Body of pancreas (tissue), 4 donors: ENCODE results near the gene TAF4B. TPM values are rescaled to one million over a fixed set of nuclear protein-coding genes. Genes with fewer than 3 reads are reported as not detected.

Experiments
- ATAC-seq: fragments of 150-250 bp; one replicate; pipeline ENCODE4 v1.9.1; 2016
- DNase-seq, 4 donors: peaks; one replicate each; pipeline ENCODE4 v3.0.0-alpha.2; 2019
- H3K27ac ChIP-seq, 4 donors: fragments of 200-600 bp; sonication (generic); 1 replicate in 3 of 4; 2 replicates in 1 of 4; pipeline versions ENCODE4 v1.5.1 to v1.6.1; 2016 to 2019; ENCODE audit warnings: mild to moderate bottlenecking in 1 of 4, mixed read lengths in 1 of 4, moderate library complexity in 1 of 4
- H3K27me3 ChIP-seq, 2 donors: fragments of 200-600 bp; sonication (generic); one replicate each; pipeline ENCODE4 v1.6.0; 2016; ENCODE audit warnings: mild to moderate bottlenecking in 1 of 2
- H3K36me3 ChIP-seq, 2 donors: fragments of 200-600 bp; sonication (generic); replicated peaks in 1 of 2; 2 replicates each; pipeline ENCODE4 v1.5.1; 2016; ENCODE audit warnings: low read depth in 2 of 2; ENCODE audit not compliant: insufficient read depth in 1 of 2
- H3K4me1 ChIP-seq: fragments of 200-600 bp; sonication (generic); one replicate; pipeline ENCODE4 v1.6.0; 2016
- H3K4me3 ChIP-seq, 2 donors: fragments of 200-600 bp; sonication (generic); 1 replicate in 1 of 2; 2 replicates in 1 of 2; pipeline ENCODE4 v1.5.1; 2016 to 2019
- H3K9me3 ChIP-seq, 3 donors: fragments of 200-600 bp; sonication (generic); 1 replicate in 2 of 3; 2 replicates in 1 of 3; pipeline ENCODE4 v1.5.1; 2016
- POLR2A ChIP-seq, 3 donors: fragments of 450-650 bp; IDR thresholded peaks; one replicate each; pipeline ENCODE4 v1.6.1; 2016; ENCODE audit warnings: antibody characterized with exemption in 3 of 3, mild to moderate bottlenecking in 2 of 3
- WGBS, 2 donors: methylation state at CpG; one replicate each; pipeline ENCODE4 v1.1.5; 2017; 5-methylcytosine and 5-hydroxymethylcytosine counted together
- intact Hi-C: fragments of 100-400 bp; cut with DNase I; formaldehyde crosslinking; loops from one replicate; pipeline ENCODE4 v1.15.1; 2023
- total RNA-seq, 2 donors: library from RNA; depleted of rRNA; stranded (reverse); fragments of >200 nt; gene quantifications; one replicate each; pipeline ENCODE4 v1.1.0, GENCODE V29; 2016
- TF ChIP-seq, protein P1 (sequence below), 7 experiments: fragments of 450-650 bp in 4 of 7; fragments of 200-600 bp in 3 of 7; sonication (generic) in 3 of 7; IDR thresholded peaks; one replicate each; pipeline ENCODE4 v1.5.1; 2016 to 2019; ENCODE audit warnings: antibody characterized with exemption in 7 of 7

The TAF4B gene
- total RNA-seq, 2 donors from 2014 or later, result 4.2 to 12.2 TPM

- Histone ChIP-seq H3K9me3 (no peaks in the 10 kb centered on the region), H3K4me3 (no peak overlapping the region), H3K36me3 (no peaks in the 10 kb centered on the region), H3K4me1 (peaks cover 15% of the 10 kb centered on the region), H3K27ac (no peak overlapping the region), H3K27me3 (no peaks in the 10 kb centered on the region)
- 92 to 95% methylated on average over 4 of the region's 4 CpGs for WGBS, 2 donors
- intact Hi-C loops, result no loop called here
- DNase-seq (no peak), ATAC-seq (no peak)
- TF ChIP-seq, protein P1, sequence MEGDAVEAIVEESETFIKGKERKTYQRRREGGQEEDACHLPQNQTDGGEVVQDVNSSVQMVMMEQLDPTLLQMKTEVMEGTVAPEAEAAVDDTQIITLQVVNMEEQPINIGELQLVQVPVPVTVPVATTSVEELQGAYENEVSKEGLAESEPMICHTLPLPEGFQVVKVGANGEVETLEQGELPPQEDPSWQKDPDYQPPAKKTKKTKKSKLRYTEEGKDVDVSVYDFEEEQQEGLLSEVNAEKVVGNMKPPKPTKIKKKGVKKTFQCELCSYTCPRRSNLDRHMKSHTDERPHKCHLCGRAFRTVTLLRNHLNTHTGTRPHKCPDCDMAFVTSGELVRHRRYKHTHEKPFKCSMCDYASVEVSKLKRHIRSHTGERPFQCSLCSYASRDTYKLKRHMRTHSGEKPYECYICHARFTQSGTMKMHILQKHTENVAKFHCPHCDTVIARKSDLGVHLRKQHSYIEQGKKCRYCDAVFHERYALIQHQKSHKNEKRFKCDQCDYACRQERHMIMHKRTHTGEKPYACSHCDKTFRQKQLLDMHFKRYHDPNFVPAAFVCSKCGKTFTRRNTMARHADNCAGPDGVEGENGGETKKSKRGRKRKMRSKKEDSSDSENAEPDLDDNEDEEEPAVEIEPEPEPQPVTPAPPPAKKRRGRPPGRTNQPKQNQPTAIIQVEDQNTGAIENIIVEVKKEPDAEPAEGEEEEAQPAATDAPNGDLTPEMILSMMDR (IDR thresholded peaks at IDR 0.05), result no peak
- no peak for TF ChIP-seq POLR2A (IDR thresholded peaks at IDR 0.05)
These were observed 42.2 kb downstream of the TAF4B start for GRCh38 chr18:26268454-26268853.

DNA sequence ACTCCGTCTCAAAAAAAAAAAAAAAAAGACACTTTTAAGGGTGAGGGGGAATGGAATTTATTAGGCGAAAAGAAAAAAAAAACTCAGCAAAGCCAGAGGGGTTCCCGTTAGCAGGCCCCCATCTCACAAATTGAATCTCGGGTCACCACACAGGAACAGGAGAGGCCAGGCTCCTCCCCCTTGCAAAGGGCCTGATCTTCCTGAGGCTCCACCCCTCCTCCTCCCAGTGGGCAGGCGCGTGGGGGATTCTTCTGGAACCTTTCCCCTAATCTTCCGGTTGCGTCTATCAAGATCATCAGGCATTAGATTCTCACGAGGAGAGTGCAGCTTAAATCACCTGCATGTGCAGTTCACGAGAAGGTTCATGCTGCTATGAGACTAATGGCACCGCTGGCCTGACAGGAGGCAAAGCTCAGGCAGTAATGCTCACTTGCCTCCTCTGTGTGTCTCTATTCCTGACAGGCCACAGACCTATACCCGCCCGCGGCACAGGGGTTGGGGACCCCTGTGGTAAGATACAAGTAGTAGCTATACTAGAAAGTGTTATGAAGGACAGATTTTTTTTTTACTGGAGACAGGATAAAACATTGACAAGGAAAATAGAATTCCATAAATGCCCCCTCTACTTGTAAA is 45.8 kb downstream of the TAF4B start:
- Histone ChIP-seq H3K27ac (no peak overlapping the region), H3K36me3 (peaks cover 0 to 1% of the 10 kb centered on the region in 2 donors), H3K27me3 (no peaks in the 10 kb centered on the region), H3K4me1 (peaks cover 13% of the 10 kb centered on the region), H3K9me3 (no peaks in the 10 kb centered on the region), H3K4me3 (no peak overlapping the region)
- 92 to 96% methylated on average over 14 of the region's 14 CpGs for WGBS, 2 donors
- intact Hi-C loops, result no loop called here
- ATAC-seq (no peak), DNase-seq (no peak)
- no peak for TF ChIP-seq POLR2A (IDR thresholded peaks at IDR 0.05)
- TF ChIP-seq, protein P1 (IDR thresholded peaks at IDR 0.05), result no peak

- Histone ChIP-seq H3K27ac (no peak overlapping the region), H3K36me3 (peaks cover 0 to 1% of the 10 kb centered on the region in 2 donors), H3K9me3 (no peaks in the 10 kb centered on the region), H3K27me3 (no peaks in the 10 kb centered on the region), H3K4me3 (no peak overlapping the region), H3K4me1 (no peaks in the 10 kb centered on the region)
- intact Hi-C loops, result no loop called here
- 86% methylated on average over 3 of the region's 3 CpGs for WGBS, 2 donors
- no peak for DNase-seq
- ATAC-seq, result no peak
- TF ChIP-seq POLR2A (IDR thresholded peaks at IDR 0.05), result no peak
- TF ChIP-seq, protein P1 (IDR thresholded peaks at IDR 0.05), result no peak
These were observed 51.1 kb downstream of the TAF4B start for GRCh38 chr18:26277374-26277773.

- H3K36me3 ChIP-seq, result peaks cover 0 to 1% of the 10 kb centered on the region in 2 donors
- H3K4me1 ChIP-seq, result no peaks in the 10 kb centered on the region
- no peaks in the 10 kb centered on the region for H3K9me3 ChIP-seq
- DNase-seq (no peak), ATAC-seq (no peak)
- H3K27me3 ChIP-seq, result no peaks in the 10 kb centered on the region
- no peak overlapping the region for H3K4me3 ChIP-seq
- 94 to 100% methylated on average over 1 of the region's 1 CpG for WGBS, 2 donors
- intact Hi-C loops, result no loop called here
- TF ChIP-seq, protein P1 (IDR thresholded peaks at IDR 0.05), result no peak
- TF ChIP-seq POLR2A (IDR thresholded peaks at IDR 0.05), result no peak
- H3K27ac ChIP-seq, result no peak overlapping the region
These were observed 53.2 kb downstream of the TAF4B start for GRCh38 chr18:26279428-26279827.

- no peaks in the 10 kb centered on the region for H3K4me1 ChIP-seq
- WGBS, 2 donors, result 38 to 100% methylated on average over 1 of the region's 1 CpG
- H3K27ac ChIP-seq, result no peak overlapping the region
- TF ChIP-seq, protein P1 (IDR thresholded peaks at IDR 0.05), result no peak
- H3K27me3 ChIP-seq, result no peaks in the 10 kb centered on the region
- no peaks in the 10 kb centered on the region for H3K36me3 ChIP-seq
- DNase-seq (no peak), ATAC-seq (no peak)
- H3K9me3 ChIP-seq, result no peaks in the 10 kb centered on the region
- intact Hi-C loops, result no loop called here
- no peak overlapping the region for H3K4me3 ChIP-seq
These were observed 59.8 kb downstream of the TAF4B start for GRCh38 chr18:26286008-26286407.
